ENCODE measurements around the gene CETN2.

- TF ChIP-seq POLR2A (IDR thresholded peaks at IDR 0.05) (no peak), CTCF (IDR thresholded peaks at IDR 0.05) (no peak)
Observed at GRCh38 chrX:152865232-152865920, 34.8 kb upstream of the CETN2 start.

Data from lower leg skin (tissue), 3 donors.